Esophagus muscularis mucosa (tissue), 3 donors: ENCODE data around the gene JUND.

Experiments
- CTCF ChIP-seq, 3 experiments: fragments of 200-600 bp in 2 of 3; fragments of 450-650 bp in 1 of 3; sonication (generic) in 2 of 3; IDR thresholded peaks; one replicate each; pipeline ENCODE4 v1.5.1; 2017 to 2019; ENCODE audit warnings: antibody characterized with exemption in 3 of 3, mild to moderate bottlenecking in 2 of 3, moderate library complexity in 1 of 3
- POLR2A ChIP-seq: fragments of 450-650 bp; IDR thresholded peaks from one replicate; pipeline ENCODE4 v1.6.1; 2017; ENCODE audit warnings: antibody characterized with exemption, moderate library complexity, mild to moderate bottlenecking, low read depth
- POLR2AphosphoS5 ChIP-seq, 2 donors: sonication (generic); formaldehyde crosslinking; IDR thresholded peaks; one replicate each; pipeline ENCODE4 v1.6.1; 2017; ENCODE audit warnings: antibody characterized with exemption in 2 of 2

- no peak for TF ChIP-seq CTCF (IDR thresholded peaks at IDR 0.05)
- TF ChIP-seq POLR2AphosphoS5 (IDR thresholded peaks at IDR 0.05): no peak
- no peak for TF ChIP-seq POLR2A
Observed at GRCh38 chr19:18262917-18263316, 18.5 kb downstream of the JUND start.
